GM12878 (cell line): ENCODE measurements around the gene BRCA2. TPM values are rescaled to one million over a fixed set of nuclear protein-coding genes. Genes with fewer than 3 reads are reported as not detected.

ENCODE experiments used
- ATAC-seq: fragments of 200-7000 bp; cut with Tn5 transposase; 3 replicates; pipeline ENCODE4 v1.9.1; 2020; ENCODE audit warnings: mild to moderate bottlenecking, moderate library complexity
- BruUV-seq: library from RNA; stranded (reverse); fragments of 400-500 nt; replicated peaks from 2 replicates; lab custom pipeline; 2021; lab: Mats Ljungman, UMichigan
- CTCF ChIA-PET: fragments of 300-600 bp; sonication (Branson Sonifier 250); formaldehyde crosslinking; extraction: SDS; loops from one replicate; lab custom pipeline; 2021; ENCODE audit warnings: inconsistent platforms; lab: Yijun Ruan, JAX
- POLR2A ChIA-PET: fragments of 350-600 bp; formaldehyde crosslinking; extraction: SDS; loops from one replicate; lab custom pipeline; 2021; ENCODE audit warnings: inconsistent platforms; lab: Charles Lee
- RAD21 ChIA-PET: fragments of 300-600 bp; sonication (Branson Sonifier 250); formaldehyde crosslinking; loops from one replicate; lab custom pipeline; 2023; ENCODE audit warnings: antibody characterized with exemption; ENCODE audit not compliant: unreplicated experiment; lab: Charles Lee
- SMC1A ChIA-PET: fragments of 300-600 bp; sonication (Branson Sonifier 250); formaldehyde crosslinking; loops from one replicate; lab custom pipeline; 2023; ENCODE audit not compliant: unreplicated experiment, uncharacterized antibody; lab: Charles Lee
- DNase-seq: peaks from one replicate; pipeline ENCODE4 v3.0.0-alpha.2; 2011; ENCODE audit warnings: low read depth, low spot score
- FAIRE-seq: peaks from 3 replicates; lab custom pipeline; 2011; peaks lifted over from hg19 to GRCh38; lab: Jason Lieb, UNC
- H2AFZ ChIP-seq: 2 replicates; pipeline ENCODE4 v1.6.0; 2011; ENCODE audit warnings: low read depth, low read length, control low read depth; ENCODE audit not compliant: control insufficient read depth
- H3K27ac ChIP-seq: 2 replicates; pipeline ENCODE4 v1.5.1; 2011; ENCODE audit warnings: control low read depth; ENCODE audit not compliant: control insufficient read depth, insufficient read depth
- H3K27me3 ChIP-seq, 2 experiments: replicated peaks in 1 of 2; 2 replicates each; pipeline versions ENCODE4 v1.6.0 to v1.6.1; 2011; ENCODE audit warnings: low read length in 1 of 2; ENCODE audit not compliant: control insufficient read depth in 2 of 2, insufficient read depth in 2 of 2
- H3K36me3 ChIP-seq, 2 experiments: 2 replicates each; pipeline ENCODE4 v1.5.1; 2011; ENCODE audit warnings: low read length in 1 of 2; ENCODE audit not compliant: control insufficient read depth in 2 of 2, insufficient read depth in 2 of 2
- H3K4me1 ChIP-seq: 2 replicates; pipeline ENCODE4 v1.6.1; 2011; ENCODE audit warnings: mild to moderate bottlenecking, low read length, moderate library complexity, mixed read lengths; ENCODE audit not compliant: control insufficient read depth, insufficient read depth
- H3K4me2 ChIP-seq: 2 replicates; pipeline ENCODE4 v1.6.0; 2011; ENCODE audit warnings: control low read depth; ENCODE audit not compliant: control insufficient read depth, insufficient read depth
- H3K4me3 ChIP-seq: fragments of 200-600 bp; sonication (generic); 2 replicates; pipeline ENCODE4 v1.5.1; 2016
- H3K79me2 ChIP-seq: 2 replicates; pipeline ENCODE4 v1.6.0; 2011; ENCODE audit warnings: low read length; ENCODE audit not compliant: control insufficient read depth, insufficient read depth
- H3K9ac ChIP-seq: 2 replicates; pipeline ENCODE4 v1.8.0; 2011; ENCODE audit warnings: low read length, control low read depth, mixed read lengths; ENCODE audit not compliant: control insufficient read depth, insufficient read depth
- H3K9me3 ChIP-seq: replicated peaks from 3 replicates; pipeline ENCODE4 v1.5.1; 2011; ENCODE audit warnings: mild to moderate bottlenecking, low read length; ENCODE audit not compliant: control insufficient read depth, insufficient read depth
- H4K20me1 ChIP-seq: 2 replicates; pipeline ENCODE4 v1.6.0; 2011; ENCODE audit not compliant: control insufficient read depth, insufficient read depth
- BCL11A ChIP-seq: IDR thresholded peaks from 2 replicates; pipeline ENCODE4 v1.6.1; 2011; ENCODE audit warnings: low read depth, low read length
- CEBPB ChIP-seq, 2 experiments: fragments of 150-350 bp in 1 of 2; IDR thresholded peaks; 2 replicates each; pipeline ENCODE4 v1.6.1; 2012 to 2014; ENCODE audit warnings: low read depth in 2 of 2, low read length in 2 of 2, borderline replicate concordance in 1 of 2, inconsistent platforms in 1 of 2
- CREB1 ChIP-seq: IDR thresholded peaks from 2 replicates; pipeline ENCODE4 v1.6.1; 2012; ENCODE audit warnings: low read depth, mild to moderate bottlenecking, inconsistent platforms
- FOXM1 ChIP-seq: IDR thresholded peaks from 2 replicates; pipeline ENCODE4 v1.6.1; 2012; ENCODE audit warnings: low read depth, mild to moderate bottlenecking, inconsistent platforms, low read length, moderate library complexity
- MXI1 ChIP-seq: fragments of 150-350 bp; IDR thresholded peaks from 2 replicates; pipeline ENCODE4 v1.6.1; 2011; ENCODE audit warnings: low read depth, mild to moderate bottlenecking, inconsistent platforms, low read length, improper control_type of control experiment
- NR2F1 ChIP-seq: fragments of 450-650 bp; conservative IDR thresholded peaks from 2 replicates; pipeline ENCODE4 v1.6.1; 2017; ENCODE audit warnings: mild to moderate bottlenecking
- PAX8 ChIP-seq: fragments of 450-650 bp; IDR thresholded peaks from 2 replicates; pipeline ENCODE4 v1.6.1; 2017; ENCODE audit warnings: mild to moderate bottlenecking, moderate library complexity
- YBX1 ChIP-seq: fragments of 450-650 bp; IDR thresholded peaks from 2 replicates; pipeline ENCODE4 v1.6.1; 2016; ENCODE audit warnings: antibody characterized with exemption
- WGBS: methylation state at CpG from one replicate; pipeline ENCODE4 v1.1.6; 2016; ENCODE audit warnings: low lambda C conversion rate; ENCODE audit not compliant: insufficient replicate concordance, insufficient coverage; ENCODE audit errors: missing lambda C conversion rate; 5-methylcytosine and 5-hydroxymethylcytosine counted together
- in situ Hi-C: fragments of 300-500 bp; cut with MboI; formaldehyde crosslinking; loops from 9 replicates; pipeline ENCODE4 v1.14.3; 2018; ENCODE audit warnings: mixed read lengths
- intact Hi-C: fragments of 100-400 bp; cut with micrococcal nuclease; formaldehyde crosslinking; loops from one replicate; pipeline ENCODE4 v1.14.2; 2022; ENCODE audit not compliant: unreplicated experiment
- polyA plus RNA-seq, 11 experiments: library from polyadenylated mRNA; depleted of rRNA in 4 of 11; unstranded in 6 of 11; stranded (reverse) in 5 of 11; fragments of >200 nt; fragmentation: Nextera tagmentation in 4 of 11; fragmentation: Illumina TruSeq in 1 of 11; extraction: Ambion mirVana in 4 of 11; extraction: Trizol in 1 of 11; gene quantifications; 1 replicate in 1 of 11; 2 replicates in 10 of 11; pipeline versions ENCODE4 v1.2.1 to v1.2.3, GENCODE V29; 2011 to 2016; ENCODE audit warnings: inconsistent platforms in 2 of 11, missing spikeins in 2 of 11, low read depth in 1 of 11
- total RNA-seq, 4 experiments: library from RNA; depleted of rRNA in 3 of 4; stranded (reverse); fragments of >200 nt in 3 of 4; fragmentation: Illumina TruSeq in 1 of 4; extraction: Trizol in 1 of 4; gene quantifications; 2 replicates each; pipeline versions ENCODE4 v1.2.1 to v1.2.3, GENCODE V29; 2013 to 2021

The BRCA2 gene
- total and polyA plus RNA-seq, 10 of the 15 experiments (the other 5 are each of a cell fraction or from before 2014, with no cell fraction given), result 7.6 to 42.2 (median 23.9) TPM

DNA sequence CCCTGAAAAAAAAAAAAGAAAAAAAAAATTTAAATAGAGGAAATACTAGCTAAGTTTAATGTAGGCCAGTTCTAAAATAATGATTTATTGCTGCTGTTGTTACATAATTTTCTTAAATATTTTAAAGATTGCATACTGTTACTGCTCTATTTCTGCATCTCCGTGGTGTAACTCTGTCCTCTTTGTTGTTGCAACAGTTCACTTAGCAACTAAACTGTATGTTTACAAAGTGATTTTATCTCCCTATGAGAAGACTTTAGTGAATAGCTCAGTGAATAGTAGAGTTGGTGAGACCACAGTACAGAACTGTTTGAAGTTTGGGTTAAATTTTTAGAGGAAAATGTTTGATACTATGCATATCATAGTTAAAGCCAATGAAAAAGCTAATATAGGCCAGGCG, 19.4 kb downstream of the BRCA2 start:
- Histone ChIP-seq H3K4me1 (no peaks in the 10 kb centered on the region), H3K79me2 (no peaks in the 10 kb centered on the region), H3K4me3 (no peak overlapping the region), H3K36me3 (peaks cover 0 to 17% of the 10 kb centered on the region in 2 experiments; a peak in 2 of 4 replicates), H3K27ac (no peak overlapping the region), H3K9me3 (0 out of 3 replicates have a peak, but pooled peaks cover 2% of the 10 kb centered on the region), H4K20me1 (no peaks in the 10 kb centered on the region), H3K4me2 (no peak overlapping the region)
- CTCF ChIA-PET, result interaction anchor here (0.6 to 1.9 kb wide), 4 partner anchors 10 to 17 kb away, joined by 3 to 6 read pairs (median 4); no protein-coding TSS in a partner anchor
- no TSS peak for BruUV-seq
- FAIRE-seq, result no peak
- SMC1A ChIA-PET, result interaction anchor here (0.6 to 2.5 kb wide), 5 partner anchors 11 to 18 kb away, joined by 3 to 8 read pairs (median 5); no protein-coding TSS in a partner anchor
- intact Hi-C loops, result no loop called here
- RAD21 ChIA-PET, result interaction anchor here (1.1 kb wide), 1 partner anchor 17 kb away, joined by 3 read pairs; no protein-coding TSS in a partner anchor
- ATAC-seq, result no peak
- 100% methylated on average over 2 of the region's 2 CpGs for WGBS
- POLR2A ChIA-PET, result interaction anchor here (1.0 kb wide), 2 partner anchors 10 to 22 kb away, joined by 3 to 4 read pairs; no protein-coding TSS in a partner anchor
- TF ChIP-seq NR2F1 (no peak), CREB1 (no peak), YBX1 (no peak)
- TF ChIP-seq, all 136 proteins: peak for 0
- DNase-seq, result no peak
- no peak overlapping the region for H3K9ac ChIP-seq
- in situ Hi-C loops, result no loop called here
- no peak overlapping the region for H2AFZ ChIP-seq
- no peaks in the 10 kb centered on the region for H3K27me3 ChIP-seq

DNA sequence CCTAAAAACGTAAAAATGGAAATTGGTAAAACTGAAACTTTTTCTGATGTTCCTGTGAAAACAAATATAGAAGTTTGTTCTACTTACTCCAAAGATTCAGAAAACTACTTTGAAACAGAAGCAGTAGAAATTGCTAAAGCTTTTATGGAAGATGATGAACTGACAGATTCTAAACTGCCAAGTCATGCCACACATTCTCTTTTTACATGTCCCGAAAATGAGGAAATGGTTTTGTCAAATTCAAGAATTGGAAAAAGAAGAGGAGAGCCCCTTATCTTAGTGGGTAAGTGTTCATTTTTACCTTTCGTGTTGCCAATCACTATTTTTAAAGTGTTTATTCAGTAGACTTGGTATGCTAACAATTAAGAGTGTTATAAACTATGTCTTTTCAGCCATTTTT, 25.6 kb downstream of the BRCA2 start:
- DNase-seq (no peak), ATAC-seq (no peak), FAIRE-seq (no peak)
- ChIA-PET CTCF (no interaction called here), POLR2A (no interaction called here), RAD21 (no interaction called here), SMC1A (interaction anchor here (0.6 kb wide), 1 partner anchor 100 kb away, joined by 3 read pairs; no protein-coding TSS in a partner anchor)
- H3K79me2 ChIP-seq, result no peaks in the 10 kb centered on the region
- H3K4me2 ChIP-seq, result no peak overlapping the region
- no peak overlapping the region for H3K27ac ChIP-seq
- H3K36me3 ChIP-seq, result peaks cover 0 to 5% of the 10 kb centered on the region in 2 experiments; a peak in 1 of 4 replicates
- H3K9ac ChIP-seq, result no peak overlapping the region
- H3K9me3 ChIP-seq, result 0 out of 3 replicates have a peak, but pooled peaks cover 2% of the 10 kb centered on the region
- no peaks in the 10 kb centered on the region for H3K4me1 ChIP-seq
- no TSS peak for BruUV-seq
- in situ Hi-C loops (no loop called here), intact Hi-C loops (no loop called here)
- H2AFZ ChIP-seq, result no peak overlapping the region
- 78% methylated on average over 3 of the region's 3 CpGs for WGBS
- TF ChIP-seq MXI1 (no peak), CEBPB (IDR thresholded peaks at IDR 0.05; ENCODE audit: borderline replicate concordance in 1 of 2, low read depth in 2 of 2, low read length in 2 of 2) (no peak), PAX8 (no peak), BCL11A (no peak), FOXM1 (no peak)
- no peaks in the 10 kb centered on the region for H3K27me3 ChIP-seq
- no peak overlapping the region for H3K4me3 ChIP-seq
- H4K20me1 ChIP-seq, result no peaks in the 10 kb centered on the region
